DMS79 (cell line): Measurements from ENCODE around the gene A1CF.
"Not testable (repeated sequence)": the region's sequence is repeated elsewhere in the genome, so short reads cannot be mapped to it uniquely, and the experiment has no call there.

Source experiments
- DNase-seq: peaks from one replicate; lab custom pipeline; 2025; lab: John Stamatoyannopoulos, UW

A1CF gene

DNA sequence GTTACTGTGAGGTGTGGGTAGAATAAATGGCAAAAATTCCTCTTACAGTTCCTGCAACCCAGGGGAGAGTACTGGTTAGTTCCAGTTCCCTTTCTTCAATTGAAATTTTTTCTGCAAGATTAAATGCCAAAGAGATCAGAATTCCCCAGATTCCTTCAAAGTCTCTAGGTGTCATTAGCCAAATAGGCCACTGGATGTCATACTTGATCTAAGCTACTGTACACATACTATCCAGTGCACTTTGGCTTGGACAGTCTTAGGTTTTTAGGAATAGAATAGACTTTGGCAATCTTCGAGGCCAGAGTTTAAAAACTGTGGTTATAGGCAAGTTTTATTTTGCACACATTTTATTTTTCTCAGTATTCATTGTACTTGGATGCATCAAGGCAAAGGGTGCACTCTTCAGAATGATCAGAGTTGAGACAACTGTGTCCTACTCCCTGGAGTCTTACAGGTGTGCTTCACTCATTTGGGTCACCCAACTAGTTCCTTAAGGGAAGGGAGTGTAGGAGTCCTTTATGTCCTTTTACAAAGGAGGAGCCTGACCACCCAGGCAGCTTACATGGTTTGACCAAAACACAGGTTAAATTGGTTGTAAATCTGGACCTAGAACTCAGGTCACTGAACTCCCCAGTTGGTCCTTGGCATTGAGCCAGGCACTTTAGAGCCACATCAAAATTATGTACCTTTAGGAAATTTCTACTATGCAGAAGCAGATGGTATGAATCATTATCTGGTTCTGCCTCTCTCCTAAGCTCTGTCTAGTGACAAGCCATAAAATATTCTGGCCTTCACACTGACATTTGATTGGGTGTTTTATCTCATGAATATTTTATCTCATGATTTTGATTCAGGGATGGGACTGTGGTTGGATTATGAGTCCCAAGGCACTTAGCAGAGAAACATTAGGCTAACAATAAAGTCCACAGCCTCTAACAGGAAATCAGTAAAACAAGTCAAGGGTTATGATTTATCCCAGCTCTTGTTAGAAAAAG lies 96.2 kb downstream of the A1CF start:
- DNase-seq: no peak

DNA sequence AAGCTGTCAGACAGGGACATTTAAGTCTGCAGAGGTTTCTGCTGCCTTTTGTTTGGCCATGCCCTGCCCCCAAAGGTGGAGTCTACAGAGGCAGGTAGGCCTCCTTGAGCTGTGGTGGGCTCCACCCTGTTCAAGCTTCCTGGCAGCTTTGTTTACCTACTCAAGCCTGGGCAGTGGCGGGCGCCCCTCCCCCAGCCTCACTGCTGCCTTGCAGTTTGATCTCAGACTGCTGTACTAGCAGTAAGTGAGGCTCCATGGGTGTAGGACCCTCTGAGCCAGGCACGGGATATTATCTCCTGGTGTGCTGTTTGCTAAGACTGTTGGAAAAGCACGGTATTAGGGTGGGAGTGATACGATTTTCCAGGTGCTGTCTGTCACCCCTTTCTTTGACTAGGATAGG lies 97.5 kb downstream of the A1CF start:
- DNase-seq: not testable (repeated sequence)

GRCh38 chr10:50782017-50782416 lies 103.4 kb downstream of the A1CF start:
- DNase-seq: not testable (repeated sequence)

DNA sequence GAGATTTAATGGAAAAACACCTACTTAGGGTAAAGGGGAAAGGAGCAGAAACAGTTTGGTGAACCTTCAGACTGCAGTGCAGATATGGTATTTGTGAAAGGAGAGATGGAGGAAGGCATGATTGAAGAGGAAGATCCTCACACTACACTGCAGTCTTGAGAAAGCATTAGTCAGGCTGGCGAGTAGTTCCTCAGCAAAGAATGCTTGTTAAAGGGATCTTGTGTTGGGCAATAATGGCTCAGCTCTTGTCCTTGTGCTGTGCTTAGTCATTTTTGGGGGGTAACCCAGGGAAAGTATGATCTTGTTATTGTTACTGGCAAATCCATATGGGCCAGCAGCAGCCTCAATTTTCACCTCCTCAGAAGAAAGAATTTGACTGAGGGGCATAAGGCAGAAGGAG lies 105.4 kb downstream of the A1CF start:
- not testable (repeated sequence) for DNase-seq

- not testable (repeated sequence) for DNase-seq
These were observed 110.6 kb downstream of the A1CF start for GRCh38 chr10:50774868-50775267.

- DNase-seq: not testable (repeated sequence)
These were observed 113.4 kb downstream of the A1CF start for GRCh38 chr10:50772042-50772441.

DNA sequence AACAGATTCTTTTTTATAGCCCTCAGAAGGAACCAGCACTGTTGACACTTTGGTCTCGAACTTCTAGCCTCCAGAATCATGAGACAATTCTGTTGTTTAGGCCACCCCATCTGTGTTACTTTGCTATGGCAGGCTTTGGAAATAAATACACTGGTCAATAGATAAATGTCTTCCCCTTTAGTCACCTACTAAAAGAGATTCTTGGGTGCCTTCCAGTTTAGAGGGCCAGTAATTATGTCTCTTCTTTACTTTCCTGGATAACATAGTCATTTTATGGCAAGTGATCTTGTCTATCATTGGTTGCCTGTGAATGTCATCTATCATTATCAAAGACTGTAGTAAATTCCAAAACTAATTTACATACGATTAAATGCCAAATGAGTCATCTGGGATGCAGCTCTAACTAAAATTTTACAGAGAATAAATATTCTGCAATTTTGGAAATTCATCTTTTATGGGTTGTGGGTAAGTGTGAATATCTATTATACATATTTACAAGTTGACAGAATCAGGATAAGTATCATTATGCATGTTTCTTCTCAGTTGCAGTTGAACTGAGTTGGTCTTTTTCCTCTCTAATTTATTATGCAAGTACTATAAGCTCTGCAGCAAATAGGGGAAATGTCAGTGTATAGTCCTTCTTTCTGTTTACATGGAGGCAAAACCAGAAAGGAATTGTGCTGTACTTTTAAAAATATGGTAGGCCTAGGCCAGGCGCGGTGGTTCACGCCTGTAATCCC lies 118.5 kb downstream of the A1CF start:
- DNase-seq: not testable (repeated sequence)
